Bronchial epithelial cell (primary cell): ENCODE measurements around the gene FSTL4. TPM values are rescaled to one million over a fixed set of nuclear protein-coding genes. Genes with fewer than 3 reads are reported as not detected.

Experiments used
- DNase-seq: peaks from one replicate; pipeline ENCODE4 v3.0.0-alpha.2; 2010; ENCODE audit warnings: low read depth
- FAIRE-seq: peaks from 2 replicates; lab custom pipeline; 2011; peaks lifted over from hg19 to GRCh38; lab: Jason Lieb, UNC
- H3K27me3 ChIP-seq: 2 replicates; pipeline ENCODE4 v1.5.1; 2011; ENCODE audit warnings: low read length; ENCODE audit not compliant: control insufficient read depth, insufficient read depth
- H3K36me3 ChIP-seq: 2 replicates; pipeline ENCODE4 v1.5.1; 2011; ENCODE audit warnings: low read length; ENCODE audit not compliant: control insufficient read depth, insufficient read depth
- H3K4me3 ChIP-seq: 2 replicates; pipeline ENCODE4 v1.5.1; 2011; ENCODE audit warnings: mild to moderate bottlenecking, low read depth, low read length, control low read depth
- total RNA-seq: library from RNA; depleted of rRNA; stranded (reverse); fragments of >200 nt; gene quantifications from 2 replicates; pipeline ENCODE4 v1.2.1, GENCODE V29; 2014
- TF ChIP-seq, protein P1 (sequence below): IDR thresholded peaks from 2 replicates; pipeline ENCODE4 v1.5.1; 2011; ENCODE audit warnings: mild to moderate bottlenecking, moderate library complexity, low read length, control low read depth, inconsistent platforms; ENCODE audit not compliant: insufficient read depth, severe bottlenecking

FSTL4 gene
- total RNA-seq, 1 donor from 2014 or later, result not detected

DNA sequence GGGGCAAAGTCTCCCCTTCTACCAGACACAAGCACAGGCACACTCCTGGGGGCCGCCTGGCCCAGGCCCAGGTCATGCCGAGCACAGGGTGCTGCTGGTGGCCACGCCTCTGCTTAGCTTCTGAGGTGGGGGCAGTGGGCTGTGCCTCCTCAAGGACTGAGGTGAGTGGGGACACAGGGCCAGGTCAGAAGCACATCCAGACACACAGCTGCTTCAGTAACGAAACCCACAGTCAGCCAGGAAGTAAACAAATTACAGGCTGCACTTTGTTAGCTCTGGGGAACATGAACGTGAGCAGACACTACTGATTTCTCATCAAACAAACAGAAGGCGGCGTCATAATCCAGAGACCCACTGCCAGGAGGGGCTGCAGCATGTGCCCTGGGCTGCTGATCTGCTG, 368.1 kb downstream of the FSTL4 start:
- peak; percentile 37 for DNase-seq
- Histone ChIP-seq H3K27me3 (no peaks in the 10 kb centered on the region), H3K4me3 (no peak overlapping the region), H3K36me3 (no peaks in the 10 kb centered on the region)
- TF ChIP-seq, protein P1, sequence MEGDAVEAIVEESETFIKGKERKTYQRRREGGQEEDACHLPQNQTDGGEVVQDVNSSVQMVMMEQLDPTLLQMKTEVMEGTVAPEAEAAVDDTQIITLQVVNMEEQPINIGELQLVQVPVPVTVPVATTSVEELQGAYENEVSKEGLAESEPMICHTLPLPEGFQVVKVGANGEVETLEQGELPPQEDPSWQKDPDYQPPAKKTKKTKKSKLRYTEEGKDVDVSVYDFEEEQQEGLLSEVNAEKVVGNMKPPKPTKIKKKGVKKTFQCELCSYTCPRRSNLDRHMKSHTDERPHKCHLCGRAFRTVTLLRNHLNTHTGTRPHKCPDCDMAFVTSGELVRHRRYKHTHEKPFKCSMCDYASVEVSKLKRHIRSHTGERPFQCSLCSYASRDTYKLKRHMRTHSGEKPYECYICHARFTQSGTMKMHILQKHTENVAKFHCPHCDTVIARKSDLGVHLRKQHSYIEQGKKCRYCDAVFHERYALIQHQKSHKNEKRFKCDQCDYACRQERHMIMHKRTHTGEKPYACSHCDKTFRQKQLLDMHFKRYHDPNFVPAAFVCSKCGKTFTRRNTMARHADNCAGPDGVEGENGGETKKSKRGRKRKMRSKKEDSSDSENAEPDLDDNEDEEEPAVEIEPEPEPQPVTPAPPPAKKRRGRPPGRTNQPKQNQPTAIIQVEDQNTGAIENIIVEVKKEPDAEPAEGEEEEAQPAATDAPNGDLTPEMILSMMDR, result no peak
- no peak for FAIRE-seq

DNA sequence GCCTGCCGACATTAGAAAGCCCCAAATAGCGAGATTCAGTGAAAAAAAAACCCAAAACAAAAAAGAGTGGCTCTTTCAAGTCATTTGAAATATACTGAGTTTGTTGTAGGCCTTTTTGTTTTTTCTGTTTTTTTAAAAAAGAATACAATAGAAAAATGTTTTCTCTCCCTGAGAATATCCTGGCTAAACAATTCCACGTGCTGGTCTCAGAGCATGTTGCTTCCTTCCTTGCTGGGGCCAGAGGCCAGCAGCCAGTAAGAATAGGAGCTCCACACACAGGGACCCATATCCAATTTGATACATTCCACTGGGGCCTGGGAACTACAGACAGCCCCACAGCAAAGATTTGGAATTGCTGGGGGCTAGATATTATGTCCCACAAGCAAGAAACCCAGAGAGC, 369.1 kb downstream of the FSTL4 start:
- no peaks in the 10 kb centered on the region for H3K27me3 ChIP-seq
- FAIRE-seq (no peak), DNase-seq (no peak)
- TF ChIP-seq, protein P1, result no peak
- H3K4me3 ChIP-seq, result no peak overlapping the region
- H3K36me3 ChIP-seq, result no peaks in the 10 kb centered on the region

DNA sequence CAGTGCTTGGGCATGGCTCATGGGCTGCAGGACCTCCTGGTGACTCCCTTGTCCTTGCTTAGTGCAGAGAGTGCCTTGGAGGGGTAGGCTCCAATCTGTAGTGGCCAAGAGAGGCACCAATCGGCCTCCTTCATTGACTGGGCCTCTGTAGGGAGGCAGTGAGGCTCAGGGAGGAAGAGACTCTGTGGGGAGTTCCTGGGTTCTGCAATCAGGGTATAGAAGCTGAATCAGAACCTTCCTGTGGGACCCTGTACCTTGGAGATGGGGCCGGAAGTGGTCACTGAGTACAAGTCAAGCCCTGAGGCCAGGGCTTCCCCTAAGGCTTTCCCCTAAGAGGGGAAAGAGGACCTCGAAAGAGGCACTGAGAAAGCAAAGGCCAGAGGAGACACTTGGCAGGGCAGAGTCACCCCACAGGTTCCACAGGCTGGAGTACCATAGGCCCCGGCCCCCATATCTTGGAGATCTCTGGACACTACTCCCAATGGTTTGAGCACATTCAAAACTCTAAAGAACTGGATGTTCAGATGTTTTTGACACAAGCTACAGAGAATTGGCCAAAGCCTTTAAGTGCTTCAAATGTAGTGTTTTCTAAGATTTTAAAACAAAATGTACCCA, 370.0 kb downstream of the FSTL4 start:
- FAIRE-seq (no peak), DNase-seq (no peak)
- TF ChIP-seq, protein P1, result no peak
- Histone ChIP-seq H3K4me3 (no peak overlapping the region), H3K27me3 (no peaks in the 10 kb centered on the region), H3K36me3 (no peaks in the 10 kb centered on the region)

DNA sequence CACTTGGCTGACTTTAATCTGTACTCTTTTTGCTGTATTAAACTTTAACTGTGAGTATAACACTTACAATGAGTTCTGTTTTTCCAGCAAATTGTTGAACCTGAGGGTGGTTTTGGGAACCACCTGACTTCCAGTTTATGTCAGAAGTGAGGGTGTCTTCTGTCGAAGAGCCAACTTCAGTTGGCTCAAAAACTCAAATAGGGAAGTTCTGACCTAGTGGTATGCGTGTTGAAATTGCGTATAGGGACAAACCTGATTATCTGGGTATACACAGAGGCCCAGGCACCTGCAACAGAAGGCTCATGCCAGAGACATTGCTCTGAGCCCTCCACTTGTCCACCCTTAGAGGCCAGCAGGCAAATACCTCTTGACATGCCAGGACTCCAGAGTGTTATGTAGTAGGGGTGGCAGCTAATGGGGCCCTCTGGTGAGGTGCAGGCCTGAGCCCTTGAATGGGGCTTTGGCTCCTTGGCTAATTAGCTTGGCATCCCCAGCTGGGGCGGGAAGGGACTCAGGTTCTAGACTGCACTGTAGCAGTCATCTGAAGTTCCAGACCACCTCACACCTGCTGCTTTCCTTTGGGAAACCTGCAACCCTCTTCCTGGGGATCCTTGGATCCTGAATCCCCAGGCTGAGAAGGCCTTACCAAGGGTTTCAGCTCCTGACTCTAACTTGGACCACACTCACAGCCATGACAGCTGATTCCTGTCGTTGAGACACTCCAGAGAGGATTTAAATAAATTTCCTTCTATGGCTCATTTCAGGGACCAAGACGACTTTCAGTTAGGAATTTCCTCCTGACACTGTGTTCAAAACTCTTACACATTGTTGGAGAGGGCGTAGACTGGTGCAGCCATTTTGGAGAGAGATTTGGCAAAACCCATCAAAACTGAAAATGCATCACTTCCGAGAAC, 370.9 kb downstream of the FSTL4 start:
- TF ChIP-seq, protein P1, result no peak
- no peak for FAIRE-seq

DNA sequence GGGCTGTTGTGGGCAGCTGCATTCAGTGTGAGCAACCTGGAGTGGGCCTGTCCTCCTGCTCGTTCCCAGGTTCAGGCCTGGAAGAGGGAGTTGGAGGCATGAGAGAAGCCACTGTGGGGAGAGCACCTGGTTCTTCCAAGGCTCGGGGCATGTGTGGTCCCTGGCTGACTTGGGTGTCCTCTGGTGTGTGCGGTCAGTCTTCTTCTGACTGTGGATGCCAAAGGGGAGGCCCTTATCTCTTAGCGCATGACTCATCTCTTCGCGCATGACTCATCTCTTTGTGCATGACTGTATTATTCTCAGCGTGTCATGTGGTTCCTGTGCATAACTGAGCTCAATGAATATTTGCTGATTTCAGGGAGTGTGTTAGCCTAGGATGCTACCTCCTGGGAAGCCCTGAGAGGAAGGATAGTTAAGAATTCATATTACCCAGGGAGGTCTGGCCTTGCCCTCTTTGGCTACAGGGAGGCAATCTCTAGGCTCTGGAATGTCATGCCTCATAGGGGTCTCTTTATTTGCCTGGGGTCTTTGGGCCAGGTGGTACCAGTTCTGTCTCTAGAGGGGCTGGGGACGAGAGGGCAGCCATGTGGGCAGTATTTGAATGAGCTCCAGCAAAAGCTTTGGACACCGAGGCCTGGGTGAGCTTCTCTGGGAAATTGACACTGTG, 371.8 kb downstream of the FSTL4 start:
- DNase-seq, result peak; percentile 96
- no peaks in the 10 kb centered on the region for H3K27me3 ChIP-seq
- TF ChIP-seq, protein P1, result no peak
- H3K36me3 ChIP-seq, result no peaks in the 10 kb centered on the region
- no peak overlapping the region for H3K4me3 ChIP-seq
- peak; percentile 62 for FAIRE-seq

More for the DNA sequence above, 370.9 kb downstream of the FSTL4 start:
- no peak for DNase-seq
- Histone ChIP-seq H3K4me3 (no peak overlapping the region), H3K27me3 (no peaks in the 10 kb centered on the region), H3K36me3 (no peaks in the 10 kb centered on the region)
